Occipital lobe (tissue), 2 donors: ENCODE data around the gene GRIK4. TPM values are rescaled to one million over a fixed set of nuclear protein-coding genes. Genes with fewer than 3 reads are reported as not detected.

Source experiments
- DNase-seq: peaks from one replicate; lab custom pipeline; 2025; lab: John Stamatoyannopoulos, UW
- total RNA-seq: library from RNA; depleted of rRNA; stranded (reverse); fragments of >200 nt; gene quantifications from one replicate; pipeline ENCODE4 v1.2.3, GENCODE V29; 2014

The GRIK4 gene
- total RNA-seq, 1 donor from 2014 or later, result 2.3 TPM

DNA sequence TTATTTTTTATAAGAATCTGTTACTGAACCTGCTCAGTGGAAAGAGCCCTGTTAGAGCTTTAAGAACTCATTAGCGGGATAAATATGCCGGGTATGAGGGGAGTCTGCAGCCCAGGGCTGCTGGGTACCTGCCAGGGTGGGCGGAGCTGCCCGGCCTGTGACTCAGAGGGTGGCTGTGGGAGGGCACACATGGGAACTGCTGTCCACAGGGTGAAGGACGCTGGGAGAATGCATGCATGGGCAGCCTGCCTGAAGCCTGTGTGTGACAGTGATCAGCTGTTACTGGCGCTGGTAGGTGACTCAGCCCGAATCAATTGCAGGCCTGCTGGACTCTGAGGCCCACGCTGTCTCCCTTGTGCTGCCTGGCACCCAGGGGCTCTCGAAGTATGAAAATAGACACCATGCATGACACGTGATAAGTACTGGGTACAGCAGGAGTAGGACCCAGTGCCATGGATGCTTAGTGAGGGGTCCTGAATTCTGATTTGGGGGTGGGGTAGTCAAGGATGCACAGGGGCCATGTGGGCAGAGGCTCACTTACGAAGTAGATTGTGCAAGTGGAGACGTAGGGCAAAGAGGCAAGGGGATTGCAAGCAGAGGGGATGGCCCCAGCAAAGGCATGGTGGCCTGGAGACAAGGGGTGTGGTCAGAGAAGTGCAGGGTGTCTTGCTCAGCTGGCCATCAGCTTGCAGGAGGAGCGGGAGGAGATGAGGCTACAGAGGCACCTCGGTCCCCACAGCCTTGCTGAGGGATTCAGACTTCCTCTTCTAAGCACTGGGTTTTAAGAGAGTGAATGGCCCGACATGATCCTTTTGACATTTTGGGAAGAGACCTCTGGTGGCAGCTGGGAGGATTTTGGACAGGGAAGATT lies 36.5 kb downstream of the GRIK4 start:
- DNase-seq, result peak; percentile 93

DNA sequence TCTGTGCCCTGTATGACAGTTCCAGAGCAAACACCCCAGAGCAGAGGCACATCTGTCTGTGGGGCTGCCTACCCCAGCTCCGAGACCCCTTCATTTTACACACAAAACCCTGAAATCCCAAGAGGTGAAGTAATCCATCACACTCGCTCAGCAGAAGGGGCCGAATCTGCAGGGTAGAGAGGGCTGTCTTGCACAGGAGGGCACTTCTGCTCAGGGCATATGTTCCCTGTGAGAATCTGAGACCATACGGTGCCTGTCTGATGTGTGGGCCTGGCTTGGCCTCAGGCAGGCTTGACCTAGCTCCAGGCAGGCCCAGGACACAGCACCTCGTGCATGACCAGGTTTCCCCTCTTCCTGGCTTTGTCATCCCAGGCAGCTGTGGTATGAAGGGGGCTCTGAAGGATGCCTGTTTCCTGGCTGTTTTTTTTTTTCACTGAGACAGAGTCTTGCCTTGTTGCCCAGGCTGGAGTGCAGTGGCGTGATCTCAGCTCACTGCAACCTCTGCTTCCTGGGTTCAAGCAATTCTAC lies 37.2 kb downstream of the GRIK4 start:
- no peak for DNase-seq

DNA sequence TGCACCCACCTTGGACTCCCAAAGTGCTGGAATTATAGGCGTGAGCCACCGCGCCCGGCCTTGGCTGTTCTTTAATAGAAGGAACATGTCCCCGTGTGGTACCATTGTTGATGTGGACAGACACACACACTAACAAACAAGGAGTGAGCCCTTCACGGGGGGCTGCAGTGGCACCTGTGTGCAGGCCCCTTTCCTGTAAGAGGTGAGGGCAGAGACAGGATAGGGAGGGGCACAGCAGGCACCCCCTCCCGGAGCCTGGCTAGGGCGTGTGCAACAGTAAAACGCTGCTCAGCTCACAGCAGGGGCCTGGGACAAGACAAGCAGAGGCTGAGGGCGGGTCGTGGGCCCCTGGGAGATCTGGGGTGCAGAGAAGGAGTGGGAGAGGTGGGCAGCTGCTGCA lies 37.8 kb downstream of the GRIK4 start:
- DNase-seq, result no peak

DNA sequence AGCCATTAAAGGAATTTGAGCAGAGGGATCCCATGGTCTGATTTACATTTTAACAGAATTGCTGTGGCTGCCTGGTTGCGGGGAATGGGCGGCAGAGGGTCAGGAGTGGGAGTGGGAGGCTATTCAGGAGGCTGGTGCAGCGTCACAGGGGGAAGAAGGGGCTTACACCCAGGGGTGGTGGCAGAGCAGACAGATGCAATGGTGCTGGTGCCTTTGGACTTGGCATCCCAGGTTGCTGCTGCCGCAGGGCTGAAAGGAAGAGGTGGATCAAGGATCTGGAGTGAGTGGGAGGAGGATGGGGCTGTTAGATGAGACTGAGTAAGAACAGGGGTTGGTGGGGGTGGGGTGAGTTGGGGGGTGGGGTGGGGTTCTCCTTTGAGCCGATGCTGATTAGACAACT lies 38.5 kb downstream of the GRIK4 start:
- no peak for DNase-seq

DNA sequence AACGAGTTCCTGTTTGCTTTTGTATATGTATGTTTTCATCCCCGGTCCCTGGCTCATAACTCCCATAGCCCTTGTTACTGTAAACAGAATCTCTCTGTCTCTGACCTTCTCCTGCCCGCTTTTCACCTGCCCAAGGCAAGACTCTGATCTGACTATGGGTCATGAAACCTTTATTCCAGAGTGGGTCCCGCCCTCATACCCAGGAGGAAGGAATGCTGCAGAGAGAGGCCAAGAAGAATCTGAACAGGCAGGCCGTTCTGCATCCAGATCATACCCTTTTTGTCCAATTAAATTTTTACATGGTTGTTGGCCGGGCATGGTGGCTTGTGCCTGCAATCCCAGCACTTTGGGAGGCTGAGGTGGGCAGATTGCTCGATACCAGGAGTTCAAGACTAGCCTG lies 39.6 kb downstream of the GRIK4 start:
- DNase-seq, result no peak

DNA sequence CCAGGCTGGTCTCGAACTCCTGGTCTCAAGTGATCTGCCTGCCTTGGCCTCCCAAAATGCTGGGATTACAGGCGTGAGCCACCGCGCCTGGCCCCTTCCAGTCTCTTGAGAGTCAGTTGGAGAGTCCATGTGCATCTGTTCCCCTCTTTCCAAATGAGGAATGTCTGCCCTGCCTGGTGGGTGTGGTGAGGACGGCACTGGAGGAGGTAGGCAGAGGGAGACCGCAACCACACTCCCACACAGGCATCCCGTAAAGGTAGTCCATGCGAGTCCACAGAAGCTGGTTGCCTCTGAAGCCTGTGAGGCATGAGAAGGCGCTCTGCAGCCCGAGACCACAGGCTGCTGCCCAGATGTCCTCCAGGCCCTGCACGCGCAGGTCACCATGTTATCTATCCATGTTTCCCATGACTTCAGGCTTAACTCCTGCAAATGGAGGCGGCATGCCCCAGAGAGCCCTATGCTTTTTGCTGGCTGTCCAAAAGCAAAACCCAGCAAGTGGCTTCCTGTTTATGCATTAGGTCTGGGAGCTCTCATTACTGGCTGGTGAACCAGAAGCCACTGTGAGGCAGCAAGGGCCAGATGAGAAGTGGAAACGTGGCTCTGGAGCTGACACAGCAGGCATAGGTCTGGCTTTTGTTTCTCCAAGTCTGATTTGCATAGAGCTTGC lies 43.4 kb downstream of the GRIK4 start:
- DNase-seq, result no peak

DNA sequence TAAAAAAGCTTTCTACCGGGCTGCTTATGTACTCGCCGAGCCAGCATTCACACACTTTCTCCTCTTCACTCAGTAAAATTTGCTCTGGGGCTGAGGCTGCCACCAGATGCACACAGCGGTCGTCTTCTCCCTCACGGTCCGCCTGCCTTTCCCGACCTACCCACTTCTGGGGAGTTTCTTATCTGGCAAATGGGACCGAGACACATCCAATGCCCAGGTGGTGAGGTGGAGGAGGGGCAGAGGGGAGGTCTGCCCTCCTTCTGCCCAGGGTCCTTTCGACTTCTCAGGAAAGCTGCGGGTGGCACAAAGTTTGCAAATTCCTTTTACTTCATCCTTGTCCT lies 43.9 kb downstream of the GRIK4 start:
- DNase-seq, result no peak

DNA sequence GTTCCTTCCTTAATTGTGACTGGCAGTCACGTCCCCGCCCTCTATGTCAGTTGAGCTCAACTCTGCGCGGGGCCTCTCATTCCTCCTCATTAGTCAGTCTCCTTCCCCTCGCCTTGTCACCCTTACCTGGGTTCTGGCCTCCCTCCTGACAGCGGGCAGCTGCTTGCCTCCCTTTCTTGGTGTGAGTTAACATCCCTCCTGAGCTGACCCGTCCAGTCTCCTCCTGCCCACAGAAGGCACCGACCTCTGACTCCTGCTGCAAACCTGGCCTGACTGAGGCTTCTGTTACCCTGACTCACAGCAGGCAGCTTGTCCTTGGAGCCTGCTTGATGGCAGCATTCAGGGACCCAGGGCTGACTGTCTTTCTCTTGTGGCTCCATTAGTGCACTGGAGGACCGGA lies 45.2 kb downstream of the GRIK4 start:
- no peak for DNase-seq

DNA sequence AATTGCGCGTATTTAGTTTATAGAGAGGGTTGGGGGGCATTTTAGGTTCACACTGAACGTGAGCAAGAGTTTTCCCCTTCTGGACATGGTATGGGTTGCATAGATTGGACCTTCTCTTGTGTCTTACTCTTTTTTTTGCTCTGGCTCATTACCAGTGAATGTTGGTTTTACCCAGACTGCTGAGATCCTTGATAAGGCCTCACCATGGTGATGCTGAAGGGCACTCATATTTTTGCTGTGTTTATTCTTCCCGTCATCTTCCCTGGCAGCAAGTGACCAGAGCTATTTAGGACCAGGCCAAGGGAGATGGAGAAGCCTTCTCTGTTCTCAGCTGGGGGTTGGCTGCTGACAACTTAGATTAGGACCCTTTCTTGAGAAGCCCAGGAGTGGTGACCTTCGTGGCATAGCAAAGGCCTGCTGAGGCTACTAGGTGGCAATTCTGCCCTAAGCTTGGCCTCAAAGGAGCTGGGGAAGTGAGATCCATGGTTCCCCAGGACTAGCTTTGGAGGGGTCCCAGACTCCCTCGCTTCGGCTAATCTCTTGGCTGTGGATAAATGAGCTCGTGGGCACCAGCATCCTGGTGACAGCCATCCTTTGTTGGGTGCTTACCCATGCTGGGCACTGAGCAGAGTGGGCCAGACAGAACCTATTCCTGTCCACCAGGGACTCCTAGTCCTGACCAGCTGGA lies 47.3 kb downstream of the GRIK4 start:
- DNase-seq, result no peak

DNA sequence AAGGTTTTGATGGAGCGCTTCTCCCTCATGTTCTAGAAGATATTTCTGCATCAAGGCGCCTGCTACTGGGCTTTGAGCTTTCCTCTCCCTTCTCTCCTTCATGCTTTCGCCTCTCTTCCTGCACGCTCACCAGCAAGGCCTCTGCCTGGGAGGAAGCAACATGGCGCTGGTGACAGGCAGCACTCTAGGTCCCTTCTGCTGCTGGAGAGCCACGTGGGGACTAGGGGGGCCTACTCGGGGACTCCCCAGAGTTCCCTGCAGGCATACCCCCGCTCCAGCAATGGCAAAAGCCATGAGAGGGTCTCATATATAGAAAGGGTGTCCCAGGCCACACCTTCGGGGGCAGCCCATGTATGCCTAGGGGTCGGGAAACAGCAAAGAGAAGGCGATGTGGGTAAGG lies 49.7 kb downstream of the GRIK4 start:
- DNase-seq, result no peak

DNA sequence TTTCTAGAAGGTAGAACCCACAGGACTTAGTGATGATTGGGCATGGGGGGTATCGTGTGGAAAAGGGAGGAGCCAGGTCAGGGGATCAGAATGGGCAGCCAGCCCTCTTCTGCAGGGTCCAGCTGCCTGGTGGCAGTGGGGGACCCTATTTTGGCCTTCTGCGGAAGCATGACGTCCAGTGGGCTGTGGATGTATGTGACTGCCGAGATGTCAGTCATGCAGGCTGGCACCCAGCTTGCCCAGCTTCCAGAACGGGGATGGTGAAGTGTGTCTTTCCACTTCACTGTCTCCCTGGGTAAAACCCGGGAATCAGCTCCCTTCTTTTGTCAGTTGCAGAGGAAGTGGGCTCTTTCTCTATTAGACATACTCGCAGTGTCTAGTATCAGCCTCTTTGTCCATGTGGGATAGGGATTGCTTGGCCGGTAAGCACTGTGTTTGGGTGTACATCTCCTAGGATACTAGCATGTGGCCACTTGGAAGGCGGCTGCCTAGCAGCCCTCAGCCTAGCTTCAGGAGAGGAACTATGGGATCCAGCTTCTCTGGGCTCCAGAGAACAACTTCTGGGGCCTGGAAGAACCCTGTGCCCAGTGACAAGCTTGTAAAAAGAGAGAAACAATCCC lies 51.4 kb downstream of the GRIK4 start:
- DNase-seq, result no peak

DNA sequence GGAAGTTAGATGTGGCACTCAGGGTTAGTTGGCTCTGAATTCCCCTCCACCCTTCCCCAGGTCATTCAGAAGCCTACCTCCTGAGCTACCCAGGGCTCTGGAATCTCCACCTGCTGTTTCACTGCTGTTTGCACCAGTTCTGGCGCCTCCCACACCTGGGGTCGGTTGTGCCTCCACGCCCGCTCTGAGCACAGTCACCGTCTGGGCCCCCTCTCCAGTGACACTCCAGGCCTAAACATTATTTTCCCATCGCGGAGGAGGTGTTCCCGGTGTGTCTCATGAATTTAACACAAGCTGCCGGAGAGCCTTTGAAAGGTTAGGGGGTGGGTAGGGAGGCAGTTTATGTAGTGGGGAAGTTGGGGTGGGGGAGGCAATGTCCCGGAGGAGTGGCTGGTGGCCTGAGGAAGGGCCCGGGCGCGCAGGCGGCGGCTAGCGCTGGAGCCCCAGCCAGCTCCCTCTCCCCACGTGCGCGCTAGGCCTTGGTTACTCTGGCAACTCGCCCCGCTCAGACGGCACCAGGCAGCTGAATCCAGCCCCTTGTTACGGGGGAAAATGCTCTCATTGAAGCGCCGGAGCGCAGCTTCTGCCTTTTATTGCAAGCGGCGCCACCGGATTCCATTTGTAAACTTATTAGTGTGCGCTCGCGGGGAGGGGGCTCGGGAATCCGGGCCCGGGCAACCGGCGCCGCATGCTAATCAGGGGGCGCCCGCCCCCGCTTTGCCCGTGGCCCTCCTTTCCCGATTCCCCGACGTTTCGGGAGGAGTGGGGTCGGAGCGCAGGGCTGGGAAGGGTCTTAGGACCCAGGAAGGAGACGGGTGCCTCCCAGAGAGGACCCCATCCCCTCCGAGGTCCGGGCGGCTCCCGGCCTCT lies 52.4 kb downstream of the GRIK4 start:
- peak; percentile 74 for DNase-seq

DNA sequence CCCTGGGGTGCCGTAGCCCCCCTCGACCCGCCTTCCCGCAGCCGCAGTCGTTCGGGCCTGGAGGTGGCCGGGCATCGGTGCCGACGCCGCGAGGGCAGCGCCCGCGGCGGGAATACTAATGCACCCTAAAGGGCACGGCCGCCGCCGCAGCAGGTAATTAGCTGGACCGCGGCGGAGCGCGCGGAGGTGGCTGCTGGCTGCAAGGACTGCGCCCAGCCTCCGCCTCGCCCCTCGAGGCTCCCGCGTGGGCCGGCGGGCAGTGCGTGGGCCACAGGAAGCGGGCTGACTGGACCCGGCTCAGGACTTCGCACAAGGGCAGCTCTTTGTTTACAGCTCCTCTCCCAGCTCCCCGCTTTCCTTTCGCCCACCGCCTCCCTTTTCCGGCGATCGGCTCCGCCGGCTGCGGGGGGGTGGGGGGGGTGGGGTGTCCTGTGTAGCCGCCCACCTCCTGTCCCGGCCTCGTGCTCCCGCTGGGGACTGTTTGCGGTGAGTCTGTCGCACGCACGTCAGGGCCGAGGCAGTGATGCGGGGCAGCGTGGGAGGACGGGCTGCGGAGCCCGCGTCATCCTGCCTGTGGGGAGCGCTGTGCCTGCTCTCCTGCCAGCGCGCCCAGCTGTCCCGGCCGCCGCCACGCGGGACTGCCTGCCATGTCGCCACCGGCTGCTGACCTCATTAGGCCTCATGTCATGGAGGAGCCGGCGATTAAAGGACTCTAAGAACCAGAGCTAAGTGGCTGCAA lies 53.2 kb downstream of the GRIK4 start:
- peak; percentile 70 for DNase-seq

DNA sequence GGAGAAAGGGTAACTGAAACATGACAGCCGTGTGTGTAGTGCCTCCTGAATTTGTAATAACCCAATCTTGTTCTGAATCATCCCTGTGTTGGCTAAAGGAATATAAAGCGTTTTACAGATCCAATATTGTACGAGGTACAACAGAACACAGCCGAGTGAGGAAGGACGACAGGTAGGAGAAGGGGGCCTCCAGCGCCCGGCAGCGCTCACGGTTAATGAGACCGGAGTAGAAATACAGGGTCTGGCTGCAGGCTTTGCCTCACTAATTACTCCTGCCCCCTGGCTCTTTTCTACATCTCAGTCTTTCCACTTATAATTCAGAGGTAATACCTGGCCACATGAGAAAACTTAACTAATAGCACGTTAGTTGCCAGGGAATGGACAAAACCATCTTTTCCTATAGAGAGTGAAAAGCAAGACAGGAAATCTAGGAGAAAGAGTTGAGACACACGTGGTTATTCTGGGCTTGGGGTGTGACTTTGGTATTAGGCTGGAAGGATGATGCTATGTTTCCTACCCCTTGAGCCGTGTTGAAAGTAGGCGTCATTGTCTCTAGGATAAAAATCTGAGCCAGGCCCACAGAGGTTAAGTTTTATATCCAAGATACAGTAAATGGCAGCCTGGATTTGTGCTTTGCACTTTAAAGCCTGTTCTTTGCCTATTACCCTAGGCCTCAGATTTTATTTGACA lies 54.1 kb downstream of the GRIK4 start:
- DNase-seq, result no peak

DNA sequence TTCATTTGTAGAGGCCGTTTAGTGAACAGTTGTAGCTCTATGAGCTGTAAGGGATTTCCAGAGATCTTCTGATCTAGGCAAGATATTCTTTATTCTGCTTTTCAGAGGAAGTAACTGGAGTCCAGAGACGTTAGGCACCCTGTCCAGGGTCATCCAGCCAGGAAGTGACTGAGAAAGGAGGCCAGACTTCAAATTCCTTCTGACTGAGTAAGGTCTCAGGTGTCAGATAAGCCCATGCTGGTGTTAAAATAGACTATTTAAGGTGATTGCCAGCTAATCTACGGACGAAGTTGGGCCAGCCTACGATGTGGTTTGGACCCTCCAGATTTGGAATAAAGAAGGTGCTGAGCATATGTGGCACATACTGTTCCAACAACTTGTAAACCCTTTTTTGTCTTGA lies 54.6 kb downstream of the GRIK4 start:
- no peak for DNase-seq

DNA sequence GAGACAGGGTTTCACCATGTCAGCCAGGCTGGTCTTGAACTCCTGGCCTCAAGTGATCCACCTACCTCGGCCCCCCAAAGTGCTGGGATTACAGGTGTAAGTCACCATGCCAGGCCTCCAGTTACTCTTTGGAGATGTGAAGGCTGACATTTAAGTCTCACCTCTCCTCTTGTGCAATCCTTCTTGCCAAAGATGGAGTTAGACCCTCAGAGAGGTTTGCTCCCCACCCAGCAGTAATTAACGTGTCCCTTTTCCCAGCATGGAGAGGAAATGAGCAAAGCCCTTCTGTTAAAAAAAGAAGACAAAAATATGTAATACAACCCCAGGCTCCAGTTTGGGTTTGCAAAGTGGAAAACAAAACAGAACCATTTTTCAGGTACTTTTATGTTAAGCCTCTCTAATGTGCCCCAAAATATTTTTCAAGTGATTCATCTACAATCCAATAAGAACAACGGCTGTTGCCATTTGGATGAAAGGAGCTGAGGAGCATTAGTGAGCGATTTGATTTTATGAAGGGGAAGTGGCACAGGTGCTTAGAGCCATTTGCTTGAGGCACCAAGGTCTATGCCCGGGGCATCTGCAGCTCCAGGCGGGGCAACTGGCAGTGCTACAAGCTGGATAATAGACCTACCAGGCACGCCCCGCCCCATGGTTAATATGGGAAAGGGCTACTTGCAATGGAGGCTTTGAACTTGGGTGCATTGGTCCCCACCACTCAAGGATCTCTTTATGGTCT lies 57.2 kb downstream of the GRIK4 start:
- no peak for DNase-seq

DNA sequence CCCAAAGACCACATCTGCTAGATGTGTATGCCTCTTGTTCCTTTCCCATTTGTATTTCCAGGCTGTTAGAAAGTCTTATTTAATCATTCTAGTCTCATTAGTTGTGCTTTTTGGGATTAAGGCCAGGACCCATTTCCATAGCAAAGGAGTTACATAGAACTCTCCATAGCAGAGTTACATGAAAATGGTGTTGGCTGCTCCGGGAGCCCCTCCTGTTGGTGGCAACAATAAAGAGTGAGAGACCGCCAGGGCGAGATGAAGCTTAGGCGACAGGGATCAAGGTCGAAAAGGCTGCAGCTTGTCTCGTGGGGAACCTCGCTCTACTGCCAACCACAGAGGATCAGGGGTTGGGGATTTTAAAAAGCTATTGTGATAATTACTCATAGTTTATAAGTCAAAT lies 58.3 kb downstream of the GRIK4 start:
- no peak for DNase-seq

DNA sequence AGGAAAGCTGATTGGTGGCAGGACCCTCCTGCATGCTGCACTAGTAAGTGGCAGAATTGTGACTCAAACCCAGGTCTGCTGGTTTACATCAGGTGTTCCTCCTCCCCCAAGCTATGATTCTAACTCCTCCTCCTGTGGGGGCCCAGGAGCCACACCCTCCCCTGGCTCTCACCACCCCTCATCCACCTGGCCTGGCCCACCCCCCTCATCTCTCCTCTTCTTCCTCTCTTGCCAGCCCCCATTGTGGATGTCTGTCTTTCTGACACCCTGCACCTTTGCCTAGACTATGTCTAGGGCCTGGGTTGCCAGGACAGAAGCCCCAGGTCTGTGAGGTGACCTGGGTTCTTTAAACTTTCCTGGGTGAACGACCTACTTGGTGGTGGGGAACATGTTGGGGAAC lies 59.9 kb downstream of the GRIK4 start:
- no peak for DNase-seq
